Smooth muscle cell (in vitro differentiated cells): ENCODE results near the gene LEF1. TPM values are rescaled to one million over a fixed set of nuclear protein-coding genes. Genes with fewer than 3 reads are reported as not detected.

Source experiments
- DNase-seq: peaks from one replicate; lab custom pipeline; 2025; ENCODE audit not compliant: unreplicated experiment; lab: John Stamatoyannopoulos, UW
- H2AFZ ChIP-seq: fragments of 200-600 bp; sonication (generic); 2 replicates; pipeline ENCODE4 v1.6.0; 2016; ENCODE audit warnings: antibody characterized with exemption, low read depth, mild to moderate bottlenecking
- H3F3A ChIP-seq: fragments of 200-600 bp; sonication (generic); 2 replicates; pipeline ENCODE4 v1.6.0; 2017; ENCODE audit warnings: antibody characterized with exemption, low read depth
- H3K27ac ChIP-seq: fragments of 200-600 bp; sonication (generic); 2 replicates; pipeline ENCODE4 v1.5.1; 2016; ENCODE audit warnings: low read depth, mild to moderate bottlenecking
- H3K27me3 ChIP-seq: fragments of 200-600 bp; sonication (generic); 2 replicates; pipeline ENCODE4 v1.6.1; 2016; ENCODE audit warnings: low read depth, mild to moderate bottlenecking
- H3K36me3 ChIP-seq: fragments of 200-600 bp; sonication (generic); 2 replicates; pipeline ENCODE4 v1.5.1; 2016; ENCODE audit warnings: low read depth
- H3K4me1 ChIP-seq: fragments of 200-600 bp; sonication (generic); 2 replicates; pipeline ENCODE4 v1.5.1; 2016; ENCODE audit warnings: low read depth
- H3K4me2 ChIP-seq: fragments of 200-600 bp; sonication (generic); 2 replicates; pipeline ENCODE4 v1.6.0; 2016; ENCODE audit warnings: mild to moderate bottlenecking
- H3K4me3 ChIP-seq: fragments of 200-600 bp; sonication (generic); 2 replicates; pipeline ENCODE4 v1.5.1; 2016; ENCODE audit warnings: mild to moderate bottlenecking
- H3K79me2 ChIP-seq: fragments of 200-600 bp; sonication (generic); 2 replicates; pipeline ENCODE4 v1.6.0; 2016; ENCODE audit warnings: low read depth, mild to moderate bottlenecking
- H3K9ac ChIP-seq: fragments of 200-600 bp; sonication (generic); 2 replicates; pipeline ENCODE4 v1.6.0; 2016; ENCODE audit warnings: low read depth
- H3K9me3 ChIP-seq: fragments of 200-600 bp; sonication (generic); replicated peaks from 2 replicates; pipeline ENCODE4 v1.5.1; 2016; ENCODE audit warnings: low read depth
- H4K20me1 ChIP-seq: fragments of 200-600 bp; sonication (generic); 2 replicates; pipeline ENCODE4 v1.6.0; 2016; ENCODE audit warnings: low read depth
- CTCF ChIP-seq: fragments of 200-600 bp; sonication (generic); IDR thresholded peaks from 2 replicates; pipeline ENCODE4 v1.5.1; 2017; ENCODE audit warnings: borderline replicate concordance, mild to moderate bottlenecking, antibody characterized with exemption; ENCODE audit not compliant: insufficient read depth, poor library complexity, severe bottlenecking
- WGBS: methylation state at CpG from one replicate; pipeline ENCODE4 v1.1.7; 2016; ENCODE audit warnings: low lambda C conversion rate; 5-methylcytosine and 5-hydroxymethylcytosine counted together
- polyA plus RNA-seq: library from polyadenylated mRNA; unstranded; fragments of >200 nt; fragmentation: Nextera tagmentation; extraction: Ambion mirVana; gene quantifications from 2 replicates; pipeline ENCODE4 v1.2.1, GENCODE V29; 2016
- total RNA-seq: library from RNA; depleted of rRNA; stranded (reverse); fragments of >200 nt; gene quantifications from 2 replicates; pipeline ENCODE4 v1.2.3, GENCODE V29; 2014

The LEF1 gene
- total RNA-seq (82.1 and 96.2 TPM in 2 replicates), polyA plus RNA-seq (66.9 and 87.3 TPM in 2 replicates)

GRCh38 chr4:108168671-108169523 is at the start of gene LEF1:
Gene LEF1 (minus strand): TSS chr4:108168932. CDS start chr4:108167767, 1,165 bp downstream.
- Histone ChIP-seq H3K9ac (peak within 1 kb of the TSS; percentile 77), H3K27me3 (no peaks in the 10 kb centered on the region), H3K4me1 (peaks cover 48% of the 10 kb centered on the region), H3F3A (peaks cover 16% of the 10 kb centered on the region), H3K9me3 (no peaks in the 10 kb centered on the region), H3K4me3 (peak within 1 kb of the TSS; percentile 87), H4K20me1 (peaks cover 27% of the 10 kb centered on the region), H2AFZ (peak within 1 kb of the TSS; percentile 79), H3K79me2 (peaks cover 37% of the 10 kb centered on the region), H3K4me2 (peak within 1 kb of the TSS; percentile 98), H3K36me3 (no peaks in the 10 kb centered on the region), H3K27ac (peak within 1 kb of the TSS; percentile 86)
- DNase-seq = peak; percentile 70
- TF ChIP-seq CTCF = no peak
- under 1% methylated on average over 49 of the region's 61 CpGs for WGBS

GRCh38 chr4:108216510-108216909 is 47.8 kb upstream of the LEF1 start:
- Histone ChIP-seq H3K4me2 (no peak overlapping the region), H2AFZ (no peak overlapping the region)

GRCh38 chr4:108215055-108215454 is 46.3 kb upstream of the LEF1 start:
- WGBS = 96% methylated on average over 4 of the region's 4 CpGs
- Histone ChIP-seq H3K36me3 (no peaks in the 10 kb centered on the region), H2AFZ (no peak overlapping the region), H3K4me3 (no peak overlapping the region), H4K20me1 (no peaks in the 10 kb centered on the region), H3K4me2 (no peak overlapping the region), H3K27ac (no peak overlapping the region), H3F3A (no peaks in the 10 kb centered on the region), H3K9me3 (no peaks in the 10 kb centered on the region), H3K27me3 (no peaks in the 10 kb centered on the region), H3K4me1 (peaks cover 17% of the 10 kb centered on the region), H3K9ac (no peak overlapping the region), H3K79me2 (no peaks in the 10 kb centered on the region)
- no peak for DNase-seq
- no peak for TF ChIP-seq CTCF

More at GRCh38 chr4:108216510-108216909, 47.8 kb upstream of the LEF1 start:
- no peak for DNase-seq
- Histone ChIP-seq H3K36me3 (no peaks in the 10 kb centered on the region), H3K4me3 (no peak overlapping the region), H3K9ac (no peak overlapping the region), H3F3A (no peaks in the 10 kb centered on the region), H4K20me1 (no peaks in the 10 kb centered on the region), H3K79me2 (no peaks in the 10 kb centered on the region), H3K27ac (no peak overlapping the region), H3K27me3 (no peaks in the 10 kb centered on the region), H3K4me1 (peaks cover 17% of the 10 kb centered on the region), H3K9me3 (no peaks in the 10 kb centered on the region)
- no peak for TF ChIP-seq CTCF

GRCh38 chr4:108213723-108214122 is 45.0 kb upstream of the LEF1 start:
- no peak overlapping the region for H3K4me2 ChIP-seq

More at GRCh38 chr4:108213723-108214122, 45.0 kb upstream of the LEF1 start:
- H3K27me3 ChIP-seq = no peaks in the 10 kb centered on the region
- no peaks in the 10 kb centered on the region for H3K36me3 ChIP-seq
- H3K4me1 ChIP-seq = peaks cover 17% of the 10 kb centered on the region
- no peaks in the 10 kb centered on the region for H3F3A ChIP-seq
- no peak for DNase-seq
- no peak overlapping the region for H3K4me3 ChIP-seq
- no peaks in the 10 kb centered on the region for H3K9me3 ChIP-seq
- H3K79me2 ChIP-seq = no peaks in the 10 kb centered on the region
- 81% methylated on average over 4 of the region's 4 CpGs for WGBS
- no peaks in the 10 kb centered on the region for H4K20me1 ChIP-seq
- H3K9ac ChIP-seq = no peak overlapping the region
- no peak for TF ChIP-seq CTCF
- H2AFZ ChIP-seq = no peak overlapping the region
- H3K27ac ChIP-seq = no peak overlapping the region
